HK-2 (cell line): ENCODE results near the gene MTMR1.

Experiments
- DNase-seq: peaks from one replicate; pipeline ENCODE4 v3.0.0-alpha.2; 2018; ENCODE audit not compliant: unreplicated experiment

Gene MTMR1

GRCh38 chrX:150696866-150697265 lies 3.7 kb downstream of the MTMR1 start:
- no peak for DNase-seq

DNA sequence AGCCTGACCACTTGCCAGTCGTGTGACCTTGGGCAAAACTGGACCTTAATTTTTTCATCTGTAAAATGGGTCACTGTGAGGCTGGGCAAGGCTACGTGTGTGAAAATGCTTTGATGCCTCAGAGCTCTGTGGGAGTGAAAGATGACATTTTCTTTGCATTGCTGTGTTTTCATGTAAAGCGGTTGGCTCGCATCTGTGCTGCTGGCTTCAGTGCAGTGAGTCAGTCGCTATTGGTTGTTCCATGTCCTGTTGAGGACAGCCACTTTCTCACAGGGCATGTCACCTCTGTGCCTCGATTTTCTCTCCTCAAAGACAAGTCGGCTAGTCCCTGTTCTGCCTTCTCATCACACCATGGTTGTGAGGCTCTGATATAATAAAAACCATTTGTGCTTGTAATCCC lies 4.4 kb downstream of the MTMR1 start:
- DNase-seq: no peak

DNA sequence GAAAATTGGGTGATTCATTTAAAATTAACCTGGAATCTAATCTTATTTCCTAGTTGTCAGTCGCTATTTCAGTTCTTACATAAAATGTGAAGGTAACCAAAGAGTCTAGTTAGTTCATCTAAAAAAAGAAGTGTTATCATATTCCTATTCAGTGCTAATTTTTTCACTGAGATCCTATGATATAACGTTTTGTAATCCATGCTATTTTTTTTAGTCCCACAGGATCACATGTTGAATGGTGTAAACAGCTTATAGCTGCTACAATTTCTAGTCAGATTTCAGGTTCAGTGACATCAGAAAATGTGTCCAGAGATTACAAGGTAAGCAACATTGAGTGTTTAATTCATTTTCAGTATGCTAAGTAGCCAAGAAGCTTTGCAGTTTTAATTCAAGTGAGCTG lies 5.8 kb downstream of the MTMR1 start:
- no peak for DNase-seq

DNA sequence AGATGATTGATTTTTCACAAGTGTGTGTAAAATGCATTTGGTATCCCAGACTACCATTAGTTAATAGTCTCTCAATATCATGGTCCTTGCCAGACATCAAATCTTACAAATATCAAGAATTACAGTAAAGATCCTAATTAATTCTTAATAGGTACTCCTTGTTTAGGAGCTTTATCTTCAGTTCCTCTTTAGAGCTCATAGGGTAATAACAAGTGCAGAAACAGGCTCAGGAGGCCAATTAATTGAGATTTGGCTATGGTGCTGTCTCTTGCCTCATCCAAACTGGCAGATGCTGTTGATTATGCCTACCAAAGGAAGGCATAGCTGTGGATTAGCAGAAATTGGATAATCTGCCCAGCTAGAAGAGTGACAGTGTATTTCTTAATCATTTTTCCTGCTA lies 6.9 kb downstream of the MTMR1 start:
- DNase-seq: no peak

- DNase-seq: no peak
Measured at GRCh38 chrX:150701377-150701776, 8.2 kb downstream of the MTMR1 start.

DNA sequence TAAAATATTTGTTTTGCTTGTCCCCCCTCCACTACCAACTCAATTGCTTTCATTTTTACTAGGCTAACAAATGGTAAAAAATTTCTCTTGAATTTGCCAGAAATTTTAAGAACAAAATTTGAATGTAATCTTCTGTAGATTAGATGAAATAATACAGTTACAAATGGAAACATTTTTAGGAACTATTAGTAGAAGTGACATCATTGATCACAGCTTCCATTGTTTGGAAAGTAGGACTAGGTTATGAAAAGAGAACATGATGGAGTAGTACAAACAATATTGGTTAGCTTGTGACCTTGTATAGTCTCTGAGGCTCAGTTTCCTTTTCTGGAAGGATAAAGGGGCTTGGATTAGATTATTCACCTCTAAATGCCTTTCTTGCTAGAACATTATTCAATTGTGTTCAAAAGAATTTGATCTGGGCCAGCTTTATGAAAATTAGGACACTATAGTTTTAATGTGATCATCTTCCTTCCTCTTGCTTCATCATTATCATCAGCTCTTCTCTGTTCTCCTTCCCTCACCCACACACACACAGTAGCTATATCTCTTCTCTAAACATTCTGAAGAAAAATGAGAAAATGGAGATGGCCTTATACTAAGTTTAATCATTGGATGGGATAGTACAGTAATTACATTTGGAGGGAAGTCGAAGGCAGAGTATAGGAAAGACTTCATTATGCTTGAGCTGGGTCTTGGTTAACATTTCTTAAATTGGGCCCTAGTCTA lies 9.9 kb downstream of the MTMR1 start:
- DNase-seq: no peak

DNA sequence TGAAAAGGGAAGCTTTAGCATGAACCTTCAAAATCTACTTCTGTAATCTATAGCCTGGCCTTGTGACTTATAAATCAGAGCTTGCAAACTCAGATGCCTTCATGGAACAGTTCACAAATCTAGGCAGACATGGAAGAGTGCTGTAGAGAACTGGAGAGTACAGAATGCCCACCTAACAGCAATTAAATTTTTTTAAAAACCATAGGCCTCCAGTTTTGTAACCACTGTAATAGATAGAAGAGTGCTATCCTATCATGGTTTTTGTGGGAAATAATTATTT lies 10.4 kb downstream of the MTMR1 start:
- no peak for DNase-seq

DNA sequence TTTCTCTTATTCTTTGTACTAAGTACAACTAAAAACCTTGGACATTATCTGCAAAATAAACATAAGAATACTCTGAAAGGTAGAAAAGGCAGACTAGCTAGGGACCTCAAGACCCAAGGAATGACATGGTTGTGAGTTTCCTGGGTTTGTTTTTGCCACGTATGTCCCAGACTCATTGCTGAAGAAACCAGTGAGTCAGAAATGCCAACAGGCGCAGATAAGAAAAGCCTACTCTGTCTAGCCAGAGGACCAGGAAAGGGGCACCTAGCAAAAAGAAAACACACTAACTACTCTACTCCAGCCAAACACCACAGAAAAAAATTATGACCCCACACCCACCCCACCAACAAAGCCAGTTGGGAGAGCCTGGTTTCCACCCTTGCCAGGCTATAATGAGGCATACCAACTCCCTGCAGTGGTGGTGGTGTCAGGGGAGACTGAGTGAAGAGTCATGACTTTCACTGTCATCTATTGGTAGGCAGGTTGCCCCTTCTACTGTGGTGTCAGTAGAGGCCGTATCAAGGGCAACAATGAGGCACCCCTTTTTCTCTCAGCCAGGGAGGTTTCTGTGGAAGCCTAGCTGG lies 10.9 kb downstream of the MTMR1 start:
- DNase-seq: no peak

GRCh38 chrX:150712619-150713018 lies 19.4 kb downstream of the MTMR1 start:
- no peak for DNase-seq

DNA sequence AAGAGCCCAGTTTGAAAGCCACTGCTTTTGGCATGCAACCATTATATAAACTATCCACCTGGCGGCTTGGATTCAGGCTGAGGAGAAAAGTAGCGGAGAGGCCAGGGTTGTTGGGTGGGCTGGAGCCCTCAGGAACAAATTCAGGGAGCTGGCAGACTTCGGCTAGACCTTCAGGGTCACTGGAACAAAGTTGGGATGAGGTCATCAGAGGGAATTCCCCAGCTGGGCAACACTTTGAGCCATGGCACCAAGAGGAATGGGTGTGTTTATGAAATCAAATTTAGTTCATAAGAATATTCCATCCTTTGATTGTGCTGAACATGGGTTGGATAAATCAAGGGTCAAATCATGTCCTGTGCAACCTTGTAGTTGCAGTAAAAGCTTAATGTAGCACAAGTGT lies 22.0 kb downstream of the MTMR1 start:
- DNase-seq: no peak

GRCh38 chrX:150719621-150720020 lies 26.4 kb downstream of the MTMR1 start:
- DNase-seq: no peak

GRCh38 chrX:150729956-150730355 lies 36.8 kb downstream of the MTMR1 start:
- DNase-seq: no peak

- no peak for DNase-seq
Measured at GRCh38 chrX:150730719-150731118, 37.5 kb downstream of the MTMR1 start.

DNA sequence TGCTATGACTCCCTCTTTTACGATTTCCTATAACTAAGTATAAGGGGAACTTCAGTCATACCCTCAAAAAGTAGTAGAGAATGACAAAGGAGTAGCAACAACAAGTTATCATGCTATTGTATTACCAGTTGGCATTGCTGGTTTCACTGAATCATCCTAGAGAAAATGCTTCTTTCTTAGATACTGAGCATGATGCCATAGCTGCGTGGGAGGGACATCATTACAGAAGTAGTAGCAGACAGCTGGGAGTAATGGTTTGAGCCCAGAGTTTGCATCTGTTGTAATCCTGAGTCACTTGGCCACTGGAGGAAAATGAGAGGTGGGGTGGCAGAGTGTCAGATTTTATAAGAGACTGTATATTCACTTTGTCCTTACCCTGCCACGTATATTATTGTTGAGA lies 38.6 kb downstream of the MTMR1 start:
- DNase-seq: no peak

- DNase-seq: no peak
Measured at GRCh38 chrX:150736475-150736874, 43.3 kb downstream of the MTMR1 start.

DNA sequence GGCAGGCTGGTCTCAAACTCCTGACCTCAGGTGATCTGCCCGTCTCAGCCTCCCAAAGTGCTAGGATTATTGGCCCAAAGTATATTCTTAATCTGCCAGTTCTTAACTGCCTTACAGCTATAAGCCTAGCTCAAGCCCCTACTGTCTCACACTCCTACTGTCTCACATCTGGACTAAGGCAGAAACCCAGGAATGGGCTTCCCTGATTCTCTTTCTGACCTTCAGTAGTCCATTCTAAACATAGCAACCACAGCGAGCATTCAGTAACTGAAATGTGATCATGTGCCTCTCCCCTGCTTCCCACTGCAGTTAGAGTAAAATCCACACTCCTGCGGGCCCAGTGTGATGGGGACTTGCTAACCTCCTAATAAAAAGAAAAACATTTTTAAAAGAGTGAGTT lies 58.9 kb downstream of the MTMR1 start:
- no peak for DNase-seq

DNA sequence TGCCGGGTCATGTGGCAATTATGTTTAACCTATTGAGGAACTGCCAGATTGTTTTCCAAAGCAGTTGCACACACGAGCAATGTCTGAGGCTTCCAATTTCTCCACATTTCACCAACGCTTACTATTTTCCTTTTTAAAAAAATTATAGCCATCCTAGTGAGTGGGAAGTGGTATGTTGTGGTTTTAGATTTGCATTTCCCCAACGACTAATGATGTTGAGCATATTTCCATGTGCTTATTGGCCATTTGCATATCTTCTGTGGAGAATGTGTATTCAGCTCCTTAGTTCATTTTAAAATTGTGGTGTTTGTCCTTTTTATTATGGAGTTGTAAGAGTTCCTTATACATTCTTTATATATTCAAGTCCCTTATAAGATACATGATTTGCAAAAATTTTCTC lies 60.2 kb downstream of the MTMR1 start:
- DNase-seq: no peak

DNA sequence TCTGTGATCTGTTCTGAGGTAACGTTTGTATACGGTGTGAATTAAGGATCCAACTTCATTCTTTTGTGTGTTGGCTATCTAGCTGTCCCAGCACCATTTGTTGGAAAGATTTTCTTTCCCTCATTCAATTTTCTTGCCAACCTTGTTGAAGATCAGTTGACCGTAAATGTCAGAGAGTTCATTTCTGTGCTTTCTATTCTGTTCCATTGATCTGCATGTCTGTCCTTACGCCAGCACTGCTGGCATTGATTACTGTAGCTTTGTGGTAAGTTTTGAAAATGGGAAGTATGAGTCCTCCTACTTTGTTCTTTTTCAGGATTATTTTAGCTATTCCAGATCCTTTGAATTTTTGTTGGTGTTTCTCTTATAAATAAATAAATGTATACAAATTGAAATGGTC lies 60.8 kb downstream of the MTMR1 start:
- DNase-seq: no peak

DNA sequence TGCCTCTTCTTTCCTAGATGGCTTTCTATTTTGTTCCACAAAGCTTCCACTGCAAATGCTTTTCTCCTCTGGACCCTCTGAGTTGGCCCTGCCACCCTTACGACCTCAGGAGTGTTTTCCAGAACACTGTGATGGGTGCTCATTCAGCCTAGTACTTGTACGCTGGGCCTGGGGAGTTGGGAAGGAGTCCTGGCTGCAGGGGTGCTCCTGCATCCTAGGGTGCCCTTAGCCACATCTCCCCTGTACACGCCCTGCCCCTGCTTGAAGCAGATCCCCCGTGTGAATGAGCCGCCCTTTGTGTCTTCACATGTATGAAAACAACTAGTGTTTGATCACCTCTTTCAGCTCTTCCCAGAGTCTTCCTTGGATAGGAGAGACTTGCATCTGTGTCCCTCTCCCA lies 64.2 kb downstream of the MTMR1 start:
- no peak for DNase-seq

GRCh38 chrX:150759568-150760416 lies 66.6 kb downstream of the MTMR1 start:
- DNase-seq: no peak

- no peak for DNase-seq
Measured at GRCh38 chrX:150761176-150761818, 68.1 kb downstream of the MTMR1 start.

- no peak for DNase-seq
Measured at GRCh38 chrX:150761819-150762216, 68.6 kb downstream of the MTMR1 start.
